GM10266 (cell line): ENCODE measurements around the gene ZNF777.
A peak's percentile ranks its signal among the peaks of the same experiment; 100 is the strongest.
"Not testable (repeated sequence)": the region's sequence is repeated elsewhere in the genome, so short reads cannot be mapped to it uniquely, and the experiment has no call there.

Experiments
- DNase-seq: peaks from one replicate; pipeline ENCODE4 v3.0.0; 2012; ENCODE audit errors: extremely low spot score
- CTCF ChIP-seq: IDR thresholded peaks from 2 replicates; pipeline ENCODE4 v1.5.1; 2012; ENCODE audit warnings: mild to moderate bottlenecking, low read depth; ENCODE audit not compliant: control insufficient read depth, insufficient read depth; ENCODE audit errors: missing control alignments

The ZNF777 gene

GRCh38 chr7:149498811-149499210 lies 37.9 kb upstream of the ZNF777 start:
- no peak for DNase-seq
- no peak for TF ChIP-seq CTCF

- DNase-seq = peak; percentile 99
- TF ChIP-seq CTCF = peak; percentile 84
Measured at GRCh38 chr7:149497467-149498261, 36.8 kb upstream of the ZNF777 start, which contains the start of gene ZNF746. ZNF746 (minus strand) TSS chr7:149497809; CDS start chr7:149497536, 273 bp downstream.

GRCh38 chr7:149496642-149497391 lies 36.0 kb upstream of the ZNF777 start:
- DNase-seq = peak; percentile 64
- TF ChIP-seq CTCF = no peak

- TF ChIP-seq CTCF = no peak
- no peak for DNase-seq
Measured at GRCh38 chr7:149495785-149496641, 35.2 kb upstream of the ZNF777 start.

- DNase-seq = no peak
- no peak for TF ChIP-seq CTCF
Measured at GRCh38 chr7:149494738-149495368, 34.0 kb upstream of the ZNF777 start.

- not testable (repeated sequence) for DNase-seq
Measured at GRCh38 chr7:149493975-149494374, 33.1 kb upstream of the ZNF777 start.

GRCh38 chr7:149493366-149493765 lies 32.5 kb upstream of the ZNF777 start:
- no peak for DNase-seq
- no peak for TF ChIP-seq CTCF
